Naive B cell (primary cell): ENCODE results near the gene NOS2. TPM values are rescaled to one million over a fixed set of nuclear protein-coding genes. Genes with fewer than 3 reads are reported as not detected.

Experiments used
- ATAC-seq, 2 donors: fragments of 150-1000 bp; cut with Tn5 transposase; 2 replicates each; pipeline ENCODE4 v1.10.0; 2021; ENCODE audit warnings: low read depth in 2 of 2, mild to moderate bottlenecking in 2 of 2, moderate library complexity in 2 of 2
- DNase-seq: peaks from one replicate; pipeline ENCODE4 v3.0.0; 2022
- H3K27ac Mint-ChIP-seq, 6 donors: one replicate each; pipeline ENCODE4 v1.8.0; 2020 to 2022; ENCODE audit warnings: mild to moderate bottlenecking in 6 of 6, mixed read lengths in 6 of 6, moderate library complexity in 5 of 6, inconsistent platforms in 2 of 6
- H3K27me3 Mint-ChIP-seq, 3 donors: one replicate each; pipeline ENCODE4 v1.8.0; 2021 to 2022; ENCODE audit warnings: mixed read lengths in 3 of 3, mild to moderate bottlenecking in 1 of 3
- H3K36me3 Mint-ChIP-seq, 2 donors: one replicate each; pipeline ENCODE4 v1.8.0; 2020 to 2022; ENCODE audit warnings: mixed read lengths in 2 of 2, inconsistent platforms in 1 of 2, mild to moderate bottlenecking in 1 of 2
- H3K4me1 Mint-ChIP-seq, 3 donors: one replicate each; pipeline ENCODE4 v1.8.0; 2020 to 2022; ENCODE audit warnings: mixed read lengths in 3 of 3, inconsistent platforms in 1 of 3, mild to moderate bottlenecking in 1 of 3, moderate library complexity in 1 of 3
- H3K4me3 Mint-ChIP-seq, 8 donors: one replicate each; pipeline ENCODE4 v1.8.0; 2020 to 2022; ENCODE audit warnings: mild to moderate bottlenecking in 8 of 8, mixed read lengths in 8 of 8, moderate library complexity in 8 of 8, inconsistent platforms in 2 of 8
- H3K9me3 Mint-ChIP-seq, 7 donors: one replicate each; pipeline ENCODE4 v1.8.0; 2020 to 2022; ENCODE audit warnings: mixed read lengths in 7 of 7, mild to moderate bottlenecking in 5 of 7, inconsistent platforms in 2 of 7, moderate library complexity in 1 of 7
- polyA plus RNA-seq, 6 donors: library from polyadenylated mRNA; unstranded; fragments of 300-500 nt; fragmentation: Illumina TruSeq; gene quantifications; one replicate each; pipeline ENCODE4 v1.2.3, GENCODE V29; 2021; ENCODE audit warnings: low read depth in 6 of 6

NOS2 gene
- polyA plus RNA-seq, 6 donors from 2014 or later: 0.08 TPM; not detected in 5

- Mint-ChIP-seq H3K4me3 (peak overlapping the region; percentile 18 to 73 (median 66)), H3K4me1 (peaks cover 5 to 12% (median 12%) of the 10 kb centered on the region in 3 donors), H3K27ac (no peak overlapping the region), H3K9me3 (peaks cover 0 to 3% (median 0%) of the 10 kb centered on the region in 7 donors), H3K27me3 (peaks cover 57 to 78% (median 66%) of the 10 kb centered on the region in 3 donors), H3K36me3 (peaks cover 0 to 7% of the 10 kb centered on the region in 2 donors)
- ATAC-seq: no peak
- DNase-seq: no peak
Measured at GRCh38 chr17:27793906-27794569, 6.3 kb downstream of the NOS2 start.

GRCh38 chr17:27793168-27793905, 7.0 kb downstream of the NOS2 start:
- Mint-ChIP-seq H3K4me3 (peak overlapping the region; percentile 18 to 73 (median 66)), H3K36me3 (peaks cover 0 to 7% of the 10 kb centered on the region in 2 donors), H3K9me3 (peaks cover 0 to 3% (median 0%) of the 10 kb centered on the region in 7 donors), H3K4me1 (peaks cover 5 to 12% (median 12%) of the 10 kb centered on the region in 3 donors), H3K27ac (no peak overlapping the region), H3K27me3 (peaks cover 55 to 80% (median 68%) of the 10 kb centered on the region in 3 donors)
- ATAC-seq: peak in 1 of 2 donors; percentile 47
- DNase-seq: no peak

GRCh38 chr17:27792095-27792494, 8.2 kb downstream of the NOS2 start:
- Mint-ChIP-seq H3K4me3 (no peak overlapping the region), H3K4me1 (peaks cover 5 to 12% (median 12%) of the 10 kb centered on the region in 3 donors), H3K27me3 (peaks cover 44 to 82% (median 70%) of the 10 kb centered on the region in 3 donors), H3K27ac (no peak overlapping the region), H3K36me3 (peaks cover 0 to 4% of the 10 kb centered on the region in 2 donors), H3K9me3 (peaks cover 0 to 2% (median 0%) of the 10 kb centered on the region in 7 donors)
- no peak for ATAC-seq
- DNase-seq: no peak

GRCh38 chr17:27788919-27789318, 11.4 kb downstream of the NOS2 start:
- no peak overlapping the region for H3K4me3 Mint-ChIP-seq
- no peaks in the 10 kb centered on the region for H3K36me3 Mint-ChIP-seq
- no peak for ATAC-seq
- H3K4me1 Mint-ChIP-seq: peaks cover 3 to 4% (median 3%) of the 10 kb centered on the region in 3 donors
- DNase-seq: no peak
- H3K27ac Mint-ChIP-seq: no peak overlapping the region
- no peaks in the 10 kb centered on the region for H3K9me3 Mint-ChIP-seq
- H3K27me3 Mint-ChIP-seq: peaks cover 17 to 51% (median 38%) of the 10 kb centered on the region in 3 donors

GRCh38 chr17:27783440-27784350, 16.6 kb downstream of the NOS2 start:
- no peaks in the 10 kb centered on the region for H3K9me3 Mint-ChIP-seq
- H3K36me3 Mint-ChIP-seq: no peaks in the 10 kb centered on the region
- peaks cover 5 to 29% (median 19%) of the 10 kb centered on the region in 3 donors for H3K27me3 Mint-ChIP-seq
- no peak for DNase-seq
- no peak overlapping the region for H3K27ac Mint-ChIP-seq
- no peak for ATAC-seq
- no peaks in the 10 kb centered on the region for H3K4me1 Mint-ChIP-seq
- H3K4me3 Mint-ChIP-seq: no peak overlapping the region

- H3K9me3 Mint-ChIP-seq: no peaks in the 10 kb centered on the region
- H3K4me3 Mint-ChIP-seq: no peak overlapping the region
- no peak for ATAC-seq
Measured at GRCh38 chr17:27782791-27783206, 17.5 kb downstream of the NOS2 start.

GRCh38 chr17:27780828-27781404, 19.4 kb downstream of the NOS2 start:
- Mint-ChIP-seq H3K9me3 (no peaks in the 10 kb centered on the region), H3K4me3 (no peak overlapping the region), H3K36me3 (no peaks in the 10 kb centered on the region), H3K4me1 (no peaks in the 10 kb centered on the region), H3K27me3 (peaks cover 9 to 13% (median 11%) of the 10 kb centered on the region in 3 donors), H3K27ac (peak overlapping the region in 1 of 6 donors; percentile 58)
- DNase-seq: no peak
- ATAC-seq: no peak

More at GRCh38 chr17:27782791-27783206, 17.5 kb downstream of the NOS2 start:
- H3K27me3 Mint-ChIP-seq: peaks cover 9 to 20% (median 14%) of the 10 kb centered on the region in 3 donors
- H3K4me1 Mint-ChIP-seq: no peaks in the 10 kb centered on the region
- no peak for DNase-seq
- H3K36me3 Mint-ChIP-seq: no peaks in the 10 kb centered on the region
- peak overlapping the region in 1 of 6 donors; percentile 49 for H3K27ac Mint-ChIP-seq

- ATAC-seq: no peak
- no peaks in the 10 kb centered on the region for H3K9me3 Mint-ChIP-seq
- no peak overlapping the region for H3K27ac Mint-ChIP-seq
- H3K36me3 Mint-ChIP-seq: no peaks in the 10 kb centered on the region
- no peak overlapping the region for H3K4me3 Mint-ChIP-seq
- peaks cover 9 to 13% (median 11%) of the 10 kb centered on the region in 3 donors for H3K27me3 Mint-ChIP-seq
- H3K4me1 Mint-ChIP-seq: no peaks in the 10 kb centered on the region
- no peak for DNase-seq
Measured at GRCh38 chr17:27780092-27780827, 20.1 kb downstream of the NOS2 start.

- Mint-ChIP-seq H3K27me3 (peaks cover 9 to 13% (median 11%) of the 10 kb centered on the region in 3 donors), H3K4me1 (no peaks in the 10 kb centered on the region), H3K9me3 (no peaks in the 10 kb centered on the region), H3K27ac (no peak overlapping the region), H3K4me3 (no peak overlapping the region), H3K36me3 (no peaks in the 10 kb centered on the region)
- ATAC-seq (no peak), DNase-seq (no peak)
Measured at GRCh38 chr17:27778183-27778582, 22.1 kb downstream of the NOS2 start.

- H3K36me3 Mint-ChIP-seq: no peaks in the 10 kb centered on the region
- H3K4me3 Mint-ChIP-seq: peak overlapping the region in 1 of 8 donors; percentile 16
- DNase-seq (no peak), ATAC-seq (no peak)
- peaks cover 5 to 9% (median 6%) of the 10 kb centered on the region in 3 donors for H3K27me3 Mint-ChIP-seq
- H3K4me1 Mint-ChIP-seq: no peaks in the 10 kb centered on the region
- no peaks in the 10 kb centered on the region for H3K9me3 Mint-ChIP-seq
- no peak overlapping the region for H3K27ac Mint-ChIP-seq
Measured at GRCh38 chr17:27776882-27777624, 23.3 kb downstream of the NOS2 start.

- no peak for ATAC-seq
- H3K4me1 Mint-ChIP-seq: no peaks in the 10 kb centered on the region
- no peak overlapping the region for H3K27ac Mint-ChIP-seq
- H3K27me3 Mint-ChIP-seq: peaks cover 0 to 4% (median 0%) of the 10 kb centered on the region in 3 donors
- no peak for DNase-seq
- no peaks in the 10 kb centered on the region for H3K9me3 Mint-ChIP-seq
- no peak overlapping the region for H3K4me3 Mint-ChIP-seq
- no peaks in the 10 kb centered on the region for H3K36me3 Mint-ChIP-seq
Measured at GRCh38 chr17:27771586-27771985, 28.7 kb downstream of the NOS2 start.

- Mint-ChIP-seq H3K36me3 (no peaks in the 10 kb centered on the region), H3K27ac (peak overlapping the region in 1 of 6 donors; percentile 37), H3K4me3 (no peak overlapping the region), H3K9me3 (no peaks in the 10 kb centered on the region), H3K4me1 (no peaks in the 10 kb centered on the region), H3K27me3 (peaks cover 0 to 4% (median 0%) of the 10 kb centered on the region in 3 donors)
- DNase-seq: no peak
- ATAC-seq: no peak
Measured at GRCh38 chr17:27770877-27771276, 29.5 kb downstream of the NOS2 start.
